K562 (cell line): ENCODE data around the gene MAGI1.

Experiments used
- CTCF ChIP-seq, 3 experiments: IDR thresholded peaks in 2 of 3; conservative IDR thresholded peaks in 1 of 3; 2 replicates each; pipeline ENCODE4 v1.5.1; 2011 to 2012; ENCODE audit warnings: low read length in 3 of 3, mild to moderate bottlenecking in 3 of 3, control low read depth in 2 of 3, improper control_type of control experiment in 1 of 3, inconsistent platforms in 1 of 3, low read depth in 1 of 3, mixed read lengths in 1 of 3, moderate library complexity in 1 of 3; ENCODE audit not compliant: insufficient read depth in 2 of 3
- LCOR ChIP-seq: sonication (generic); formaldehyde crosslinking; IDR thresholded peaks from 2 replicates; pipeline ENCODE4 v1.8.0; 2022; ENCODE audit warnings: mild to moderate bottlenecking, missing genetic modification reagents
- PHTF2 ChIP-seq: fragments of 250-450 bp; sonication (Bioruptor Pico); IDR thresholded peaks from 2 replicates; pipeline ENCODE4 v1.5.0; 2021; ENCODE audit warnings: mild to moderate bottlenecking
- RNF219 ChIP-seq: fragments of 250-450 bp; sonication (Bioruptor Pico); IDR thresholded peaks from 2 replicates; pipeline ENCODE4 v1.5.0; 2022; ENCODE audit warnings: mild to moderate bottlenecking
- TEAD1 ChIP-seq, 2 experiments: fragments of 450-650 bp in 1 of 2; sonication (generic) in 1 of 2; formaldehyde crosslinking; IDR thresholded peaks; 2 replicates each; pipeline versions ENCODE4 v1.4.0 to v1.8.0; 2020 to 2022; ENCODE audit warnings: mild to moderate bottlenecking in 2 of 2, missing genetic modification reagents in 1 of 2

GRCh38 chr3:65972765-65973164, 66.0 kb downstream of the MAGI1 start:
- no peak for TF ChIP-seq LCOR
- TF ChIP-seq CTCF (IDR thresholded peaks at IDR 0.05 in 2 of 3, conservative IDR thresholded peaks at IDR 0.05 in 1 of 3; ENCODE audit: insufficient read depth in 2 of 3, low read depth in 1 of 3, low read length in 3 of 3) = no peak
- no peak for TF ChIP-seq RNF219 (CRISPR knock-in tag)
- TF ChIP-seq PHTF2 (CRISPR knock-in tag) = no peak
- TF ChIP-seq TEAD1 (CRISPR knock-in tag; IDR thresholded peaks at IDR 0.05) = no peak
